ENCODE data around the gene HSD17B12.

The HSD17B12 gene

DNA sequence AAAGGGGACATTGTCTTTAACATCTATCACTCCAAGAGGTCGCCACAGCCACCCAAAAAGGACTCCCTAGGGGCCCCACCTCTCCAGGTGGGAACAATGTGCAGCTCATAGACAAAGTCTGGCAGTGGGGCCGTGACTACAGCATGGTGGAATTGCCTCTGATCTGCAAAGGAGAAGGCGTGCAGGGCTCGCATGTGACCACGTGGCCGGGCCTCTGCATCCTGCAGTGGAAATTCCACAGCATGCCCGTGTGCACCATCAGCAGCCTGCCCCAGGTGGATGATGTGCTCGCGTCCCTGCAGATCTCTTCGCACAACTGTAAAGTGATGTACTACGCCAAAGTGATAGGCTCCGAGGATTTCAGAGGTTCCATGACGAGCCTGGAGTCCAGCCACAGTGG lies 218.6 kb downstream of the HSD17B12 start:
- H3K27ac ChIP-seq (ENCODE audit: insufficient read depth, low read depth, low read length, poor library complexity, severe bottlenecking): no peak overlapping the region
- 89% methylated on average over 13 of the region's 13 CpGs for WGBS, 2 experiments
- peaks cover 22% of the 10 kb centered on the region for H3K36me3 ChIP-seq (ENCODE audit: control insufficient read depth, insufficient read depth, low read length)

DNA sequence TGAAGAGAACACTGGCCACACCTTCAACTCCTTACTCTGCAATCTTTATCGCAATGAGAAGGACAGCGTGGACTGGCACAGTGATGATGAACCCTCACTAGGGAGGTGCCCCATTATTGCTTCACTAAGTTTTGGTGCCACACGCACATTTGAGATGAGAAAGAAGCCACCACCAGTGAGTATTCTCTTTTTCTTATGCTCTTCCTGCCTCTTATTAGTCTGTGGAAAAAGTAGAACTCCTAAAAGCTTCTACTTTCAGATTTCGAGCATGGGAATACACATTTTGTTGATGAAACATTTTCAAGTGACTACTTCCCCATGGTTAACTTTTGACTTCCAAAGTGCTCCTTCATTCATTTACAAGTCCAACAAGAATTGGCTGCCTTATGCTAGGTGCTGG lies 221.0 kb downstream of the HSD17B12 start:
- no peak overlapping the region for H3K4me3 ChIP-seq (ENCODE audit: insufficient read depth, low read depth, low read length)
- H3K9me3 ChIP-seq (ENCODE audit: control insufficient read depth, low read length): no peaks in the 10 kb centered on the region
- H3K27me3 ChIP-seq (ENCODE audit: control insufficient read depth, insufficient read depth, low read length, poor library complexity, severe bottlenecking): no peaks in the 10 kb centered on the region
- H3K27ac ChIP-seq (ENCODE audit: insufficient read depth, low read depth, low read length, poor library complexity, severe bottlenecking): no peak overlapping the region
- H3K36me3 ChIP-seq (ENCODE audit: control insufficient read depth, insufficient read depth, low read length): peaks cover 18% of the 10 kb centered on the region
- WGBS, 2 experiments: 94 to 98% methylated on average over 4 of the region's 4 CpGs
- no peaks in the 10 kb centered on the region for H3K4me1 ChIP-seq (ENCODE audit: control insufficient read depth, insufficient read depth, low read length)

More for the DNA sequence above, 218.6 kb downstream of the HSD17B12 start:
- Histone ChIP-seq H3K4me3 (ENCODE audit: insufficient read depth, low read depth, low read length) (no peak overlapping the region), H3K27me3 (ENCODE audit: control insufficient read depth, insufficient read depth, low read length, poor library complexity, severe bottlenecking) (no peaks in the 10 kb centered on the region), H3K9me3 (ENCODE audit: control insufficient read depth, low read length) (no peaks in the 10 kb centered on the region), H3K4me1 (ENCODE audit: control insufficient read depth, insufficient read depth, low read length) (no peaks in the 10 kb centered on the region)

DNA sequence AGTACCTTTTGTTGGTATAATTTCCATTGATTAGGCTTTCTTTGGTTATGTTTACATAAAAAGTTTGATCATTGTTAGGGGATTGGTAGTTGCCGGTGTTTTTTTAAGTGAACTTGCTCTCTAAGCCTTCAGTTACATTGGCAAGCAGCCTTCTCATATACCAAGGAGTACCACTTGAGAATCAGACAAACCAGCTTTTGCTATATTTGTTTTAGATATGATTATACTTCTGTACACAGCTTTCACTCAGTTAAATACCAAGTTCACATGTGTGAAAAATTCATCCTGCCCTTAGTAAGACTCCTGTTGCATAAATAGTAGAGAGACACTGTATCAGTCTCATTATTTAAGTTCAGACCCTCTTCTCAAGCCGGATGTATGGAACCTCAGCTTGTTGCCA lies 222.5 kb downstream of the HSD17B12 start:
- no peak overlapping the region for H3K27ac ChIP-seq (ENCODE audit: insufficient read depth, low read depth, low read length, poor library complexity, severe bottlenecking)
- H3K36me3 ChIP-seq (ENCODE audit: control insufficient read depth, insufficient read depth, low read length): peaks cover 15% of the 10 kb centered on the region
- no peaks in the 10 kb centered on the region for H3K27me3 ChIP-seq (ENCODE audit: control insufficient read depth, insufficient read depth, low read length, poor library complexity, severe bottlenecking)
- H3K9me3 ChIP-seq (ENCODE audit: control insufficient read depth, low read length): no peaks in the 10 kb centered on the region
- H3K4me3 ChIP-seq (ENCODE audit: insufficient read depth, low read depth, low read length): no peak overlapping the region
- H3K4me1 ChIP-seq (ENCODE audit: control insufficient read depth, insufficient read depth, low read length): no peaks in the 10 kb centered on the region
- 96 to 100% methylated on average over 2 of the region's 2 CpGs for WGBS, 2 experiments

DNA sequence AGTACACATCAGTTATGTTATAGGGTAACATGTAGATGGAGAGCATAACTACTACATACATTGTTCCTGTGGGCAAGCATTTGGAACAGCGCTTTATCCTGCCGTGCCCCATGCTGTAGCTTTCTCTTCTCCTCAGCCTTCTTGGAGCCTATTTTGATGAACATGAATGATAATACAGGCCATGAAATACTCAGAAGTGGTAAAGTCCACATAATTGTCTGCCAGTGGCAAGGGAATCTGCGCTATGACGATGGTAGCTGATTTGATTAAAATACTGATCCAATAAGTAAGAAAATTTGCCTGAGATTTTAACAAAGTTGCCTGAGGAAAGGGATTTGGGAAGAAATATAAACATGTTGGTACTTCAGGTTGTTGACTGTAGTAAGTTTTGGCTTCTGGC lies 223.4 kb downstream of the HSD17B12 start:
- Histone ChIP-seq H3K9me3 (ENCODE audit: control insufficient read depth, low read length) (no peaks in the 10 kb centered on the region), H3K4me3 (ENCODE audit: insufficient read depth, low read depth, low read length) (no peak overlapping the region), H3K27me3 (ENCODE audit: control insufficient read depth, insufficient read depth, low read length, poor library complexity, severe bottlenecking) (no peaks in the 10 kb centered on the region), H3K4me1 (ENCODE audit: control insufficient read depth, insufficient read depth, low read length) (no peaks in the 10 kb centered on the region), H3K27ac (ENCODE audit: insufficient read depth, low read depth, low read length, poor library complexity, severe bottlenecking) (no peak overlapping the region), H3K36me3 (ENCODE audit: control insufficient read depth, insufficient read depth, low read length) (peaks cover 8% of the 10 kb centered on the region)
- WGBS, 2 experiments: 96 to 97% methylated on average over 4 of the region's 4 CpGs

DNA sequence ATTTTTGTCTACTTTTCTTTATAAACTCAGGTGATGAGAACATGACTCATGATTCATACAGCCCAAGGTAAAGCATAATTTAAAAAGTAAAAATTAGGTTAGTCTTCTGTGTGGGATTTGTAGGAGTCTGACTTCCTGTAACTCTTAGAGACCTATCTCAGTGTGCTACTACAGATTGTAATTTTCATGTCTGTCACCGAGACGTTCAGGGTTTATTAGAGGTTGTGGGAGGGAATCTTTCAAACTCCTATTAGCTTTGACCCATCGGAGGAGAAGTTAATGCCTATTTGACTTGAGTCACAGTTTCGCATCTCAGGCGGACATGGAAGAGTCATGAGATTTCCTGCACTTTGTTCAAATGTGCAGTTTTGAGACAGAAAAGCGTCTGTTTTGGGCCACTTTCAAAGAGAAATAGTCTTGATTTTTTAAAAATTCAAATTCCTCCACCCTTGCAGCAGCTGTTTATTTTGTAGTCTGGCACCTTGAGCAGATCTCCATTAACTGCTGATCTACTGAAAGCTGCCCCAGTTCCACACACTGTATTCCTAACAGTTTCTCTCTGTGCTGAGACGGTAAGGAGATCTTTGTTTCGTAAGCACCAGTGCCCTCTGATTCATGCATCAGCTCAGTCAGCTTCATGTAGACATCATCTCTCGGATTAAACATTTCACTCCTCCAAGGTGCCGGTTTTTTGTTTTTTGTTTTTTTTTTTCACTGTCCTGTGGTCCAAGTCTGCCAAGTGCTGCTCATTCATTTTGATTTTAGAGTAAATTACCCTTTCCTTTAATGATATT lies 224.4 kb downstream of the HSD17B12 start:
- WGBS, 2 experiments: 91 to 95% methylated on average over 10 of the region's 10 CpGs

DNA sequence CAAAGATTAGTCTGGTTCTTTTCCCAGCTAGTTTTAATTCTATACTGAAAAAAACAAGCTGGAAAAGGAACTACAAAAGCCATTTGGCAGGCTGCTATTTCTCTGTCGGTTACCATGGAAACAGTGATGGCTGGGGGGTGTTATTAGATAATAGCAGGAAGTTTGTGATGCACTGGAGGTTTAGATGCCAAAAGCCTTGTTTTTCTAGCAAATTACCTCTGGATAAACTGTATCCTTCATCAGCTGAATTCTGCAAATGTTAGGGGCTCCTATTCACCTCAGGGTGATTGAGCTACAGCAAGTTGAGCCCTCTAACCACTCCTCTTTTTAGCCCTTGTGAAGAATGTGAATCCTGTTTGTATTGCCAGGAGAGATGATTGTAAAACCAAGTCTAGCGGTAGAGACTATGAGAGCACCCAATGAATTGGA lies 225.3 kb downstream of the HSD17B12 start:
- H3K4me3 ChIP-seq (ENCODE audit: insufficient read depth, low read depth, low read length): no peak overlapping the region
- 93 to 95% methylated on average over 2 of the region's 2 CpGs for WGBS, 2 experiments
- no peaks in the 10 kb centered on the region for H3K9me3 ChIP-seq (ENCODE audit: control insufficient read depth, low read length)
- no peaks in the 10 kb centered on the region for H3K36me3 ChIP-seq (ENCODE audit: control insufficient read depth, insufficient read depth, low read length)
- no peaks in the 10 kb centered on the region for H3K27me3 ChIP-seq (ENCODE audit: control insufficient read depth, insufficient read depth, low read length, poor library complexity, severe bottlenecking)
- no peaks in the 10 kb centered on the region for H3K4me1 ChIP-seq (ENCODE audit: control insufficient read depth, insufficient read depth, low read length)
- H3K27ac ChIP-seq (ENCODE audit: insufficient read depth, low read depth, low read length, poor library complexity, severe bottlenecking): no peak overlapping the region

More for the DNA sequence above, 224.4 kb downstream of the HSD17B12 start:
- Histone ChIP-seq H3K27ac (ENCODE audit: insufficient read depth, low read depth, low read length, poor library complexity, severe bottlenecking) (no peak overlapping the region), H3K4me3 (ENCODE audit: insufficient read depth, low read depth, low read length) (no peak overlapping the region), H3K36me3 (ENCODE audit: control insufficient read depth, insufficient read depth, low read length) (no peaks in the 10 kb centered on the region), H3K27me3 (ENCODE audit: control insufficient read depth, insufficient read depth, low read length, poor library complexity, severe bottlenecking) (no peaks in the 10 kb centered on the region), H3K9me3 (ENCODE audit: control insufficient read depth, low read length) (no peaks in the 10 kb centered on the region), H3K4me1 (ENCODE audit: control insufficient read depth, insufficient read depth, low read length) (no peaks in the 10 kb centered on the region)
